ENCODE data around the gene TMEM117.
"Not testable (repeated sequence)": the region's sequence is repeated elsewhere in the genome, so short reads cannot be mapped to it uniquely, and the experiment has no call there.

Gene TMEM117

DNA sequence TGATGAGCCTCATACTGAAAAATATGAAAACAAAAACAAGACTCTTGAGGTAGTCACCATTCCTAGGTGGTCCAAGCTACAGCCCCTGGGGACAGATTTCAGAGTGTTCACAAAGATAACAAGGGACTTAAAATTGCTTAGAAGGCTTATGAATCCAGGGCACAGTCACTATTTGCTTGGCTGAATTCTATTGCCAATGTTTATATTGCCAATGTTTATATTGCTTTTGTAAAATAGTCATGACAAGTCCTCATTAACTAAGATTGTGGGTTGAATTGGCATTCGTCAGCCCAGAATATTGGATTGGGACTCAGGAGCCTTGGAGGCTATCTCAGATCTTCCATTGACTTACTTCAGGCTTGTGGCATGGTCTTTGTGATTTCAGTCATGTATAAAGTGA, 6.4 kb downstream of the TMEM117 start:
- DNase-seq: no peak

DNA sequence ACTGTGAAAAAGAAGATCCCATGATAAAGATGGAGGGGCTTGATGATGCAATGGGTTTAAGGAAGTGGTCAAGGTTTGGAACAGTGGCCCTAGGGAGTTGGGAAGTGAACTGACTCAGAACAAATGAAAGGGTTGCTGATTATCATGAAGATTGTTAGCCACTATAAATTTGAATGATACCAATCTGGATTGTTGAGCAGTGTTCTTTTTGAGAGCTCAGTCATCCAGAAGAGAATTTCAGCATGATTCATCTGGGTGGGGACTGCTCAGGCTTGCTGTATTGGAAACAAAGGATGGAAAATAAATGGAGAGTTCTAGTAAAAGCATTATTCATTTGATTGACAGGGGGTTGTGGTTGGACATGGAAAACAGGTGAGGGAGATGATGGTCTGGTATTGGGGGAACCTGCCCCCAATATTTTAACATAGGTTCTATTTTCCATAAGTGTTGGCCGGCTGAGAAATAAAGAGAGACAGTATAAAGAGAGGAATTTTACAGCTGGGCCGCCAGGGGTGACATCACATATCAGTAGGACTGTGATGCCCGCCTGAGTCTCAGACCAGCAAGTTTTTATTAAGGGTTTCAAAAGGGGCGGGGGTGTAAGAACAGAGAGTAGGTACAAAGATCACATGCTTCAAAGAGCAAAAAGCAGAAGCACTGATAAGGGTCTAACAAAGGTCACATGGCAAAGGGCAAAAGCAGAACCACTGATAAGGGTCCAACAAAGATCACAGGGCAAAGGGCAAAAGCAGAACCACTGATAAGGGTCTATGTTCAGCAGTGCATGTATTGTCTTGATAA, 11.7 kb downstream of the TMEM117 start:
- DNase-seq: not testable (repeated sequence)

DNA sequence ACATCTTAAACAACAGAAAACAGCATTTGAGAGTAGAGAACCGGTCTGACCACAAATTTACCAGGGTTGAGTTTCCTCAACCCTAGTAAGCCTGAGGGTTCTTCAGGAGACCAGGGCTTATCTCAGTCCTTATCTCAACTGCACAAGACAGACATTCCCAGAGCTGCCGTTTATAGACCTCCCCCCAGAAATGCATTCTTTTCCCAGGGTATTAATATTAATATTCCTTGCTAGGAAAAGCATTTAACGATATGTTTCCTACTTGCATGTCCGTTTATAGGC, 12.3 kb downstream of the TMEM117 start:
- DNase-seq: no peak

DNA sequence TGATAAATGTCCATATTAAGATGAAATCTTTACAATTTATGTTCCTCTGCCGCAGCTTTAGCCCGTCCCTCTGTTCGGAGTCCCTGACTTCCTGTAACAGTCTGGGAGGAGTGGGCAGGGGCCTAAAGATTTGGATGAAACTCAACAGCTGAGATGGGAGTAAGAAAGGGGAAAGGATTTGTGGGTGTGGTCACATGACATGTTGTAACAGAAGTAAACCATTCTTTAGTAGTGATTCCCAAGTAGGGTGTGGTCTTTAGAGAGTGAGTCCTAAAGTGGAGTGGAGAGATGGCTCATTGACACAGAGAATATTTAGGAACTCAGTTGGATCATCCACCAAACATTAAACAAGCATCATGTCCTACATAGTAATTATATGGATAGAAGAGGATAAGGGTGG, 12.9 kb downstream of the TMEM117 start:
- no peak for DNase-seq

DNA sequence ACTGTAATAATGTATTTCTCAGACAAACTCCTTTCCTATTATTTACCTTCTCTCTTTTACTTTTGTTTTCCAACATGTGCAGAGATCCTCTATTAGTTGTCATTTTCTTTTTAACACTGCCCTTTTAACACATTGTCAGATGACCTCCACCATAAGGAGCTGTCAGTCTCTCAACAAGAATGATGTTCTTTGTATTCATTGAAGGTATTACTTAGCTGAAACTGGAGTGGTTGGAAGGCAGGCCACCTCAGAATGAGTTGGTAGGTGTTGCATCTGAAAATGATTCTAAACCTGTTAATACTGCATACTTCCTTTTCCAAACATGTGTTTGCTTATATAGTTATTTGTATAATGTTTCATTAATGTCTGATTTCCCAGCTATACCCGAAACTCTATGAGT, 16.9 kb downstream of the TMEM117 start:
- no peak for DNase-seq

DNA sequence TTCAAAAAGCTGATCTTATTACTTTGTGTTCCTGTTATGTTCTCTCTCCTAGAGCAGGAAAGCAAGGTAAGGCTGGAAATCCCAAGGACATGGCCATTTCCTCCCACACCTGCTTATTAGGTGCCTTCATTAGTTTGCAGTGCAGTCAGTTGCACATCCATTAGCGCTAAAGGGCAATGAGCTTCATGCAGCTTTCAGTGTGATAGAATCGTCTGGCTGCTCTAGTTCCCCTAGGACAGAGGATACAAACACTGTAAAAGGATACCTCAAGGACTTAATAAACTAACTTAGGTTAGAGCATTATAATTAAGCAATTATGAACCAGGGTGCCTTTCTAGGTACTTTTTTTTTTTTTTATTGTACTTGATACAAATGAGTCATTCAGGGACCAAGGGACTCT, 21.1 kb downstream of the TMEM117 start:
- no peak for DNase-seq

DNA sequence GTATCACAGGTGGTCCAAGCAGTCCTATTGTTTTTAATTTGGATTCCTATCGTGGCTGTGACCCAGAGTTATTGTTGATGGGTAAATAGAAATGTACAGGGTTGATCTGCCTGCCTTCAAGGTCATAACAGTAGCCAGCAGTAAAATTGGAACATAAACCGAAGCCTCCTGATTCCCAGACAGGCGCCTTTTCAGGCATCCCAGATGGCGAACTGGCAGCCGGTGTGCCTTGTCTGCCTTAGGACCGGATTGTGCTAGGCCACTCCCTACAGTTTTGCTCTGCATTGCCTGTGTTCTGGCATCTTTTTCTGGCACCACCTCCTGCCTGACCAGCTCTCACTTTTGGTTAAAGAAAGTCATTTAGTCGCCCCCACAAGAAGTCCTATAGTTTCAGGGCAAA, 22.2 kb downstream of the TMEM117 start:
- DNase-seq: peak; percentile 15

DNA sequence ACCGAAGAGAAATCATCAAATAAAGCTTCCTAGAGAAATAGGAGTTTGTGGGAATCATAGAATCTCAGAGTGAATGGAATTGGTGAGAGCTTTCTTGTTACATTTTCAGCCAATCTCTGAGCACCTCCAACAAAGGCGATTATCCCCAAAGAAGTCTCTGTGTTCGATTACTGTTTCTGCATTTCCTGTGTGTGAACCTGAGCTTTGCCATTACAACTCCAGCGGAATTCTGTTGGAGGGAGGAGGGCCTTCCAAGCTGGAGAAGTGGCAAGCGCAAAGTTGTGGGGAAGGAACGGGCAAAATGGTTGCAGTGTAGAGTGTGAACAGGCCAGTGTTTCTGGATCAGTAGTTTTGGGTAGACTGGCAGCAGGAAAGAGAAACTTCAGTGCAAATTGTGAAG, 23.1 kb downstream of the TMEM117 start:
- DNase-seq: no peak

DNA sequence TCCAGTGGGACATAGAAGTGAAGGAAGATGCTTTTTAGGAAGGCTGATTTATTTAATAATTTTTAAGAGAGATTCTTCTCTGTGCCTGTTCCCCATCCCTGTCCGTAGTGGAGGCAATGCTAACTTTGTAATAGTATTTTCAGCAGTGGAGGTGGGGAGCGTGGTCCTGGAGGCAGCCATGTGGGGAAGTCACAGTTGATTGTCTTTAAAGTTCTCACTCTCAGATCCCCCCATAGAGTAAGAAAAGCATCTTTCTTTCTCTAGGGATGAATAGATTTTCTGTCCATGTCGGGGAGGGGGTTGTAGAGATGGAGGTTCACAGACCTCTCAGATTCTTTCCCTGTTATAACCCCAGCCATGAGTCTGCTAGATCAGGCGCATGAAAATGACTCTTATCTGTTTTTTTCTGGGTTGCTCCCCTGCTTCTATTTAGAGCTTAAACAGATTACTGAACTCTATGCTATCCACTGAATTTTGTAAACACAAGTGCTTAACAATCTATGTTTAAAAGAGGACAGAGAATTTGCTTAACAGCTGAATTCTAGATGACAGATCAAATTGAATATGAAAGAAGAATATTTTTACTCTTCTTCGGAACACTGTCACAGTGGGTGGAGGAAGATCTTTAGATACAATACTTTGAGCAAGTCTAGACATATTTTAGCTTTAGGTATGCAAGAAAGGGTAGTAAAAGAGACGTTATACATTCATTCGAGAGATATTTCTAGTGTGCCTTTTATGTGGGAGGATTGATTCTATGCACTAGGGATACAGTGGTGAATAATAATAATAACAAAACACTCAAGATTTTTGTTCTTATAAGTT, 25.3 kb downstream of the TMEM117 start:
- no peak for DNase-seq

DNA sequence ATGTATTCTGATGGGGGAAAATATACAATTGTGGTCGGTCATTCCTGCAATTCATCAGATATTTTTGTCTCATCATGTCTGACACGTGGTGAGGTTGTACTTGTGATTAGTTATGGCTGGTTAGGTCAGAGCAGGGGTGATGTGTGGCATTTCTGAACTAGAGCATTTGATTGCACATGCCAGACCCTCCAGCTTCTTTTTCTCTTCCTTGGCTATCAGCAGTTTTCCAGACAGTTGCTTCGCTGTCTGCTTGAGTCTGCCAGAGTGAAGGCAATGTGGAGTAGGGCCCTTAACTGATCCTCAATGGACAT, 25.9 kb downstream of the TMEM117 start:
- DNase-seq: no peak

DNA sequence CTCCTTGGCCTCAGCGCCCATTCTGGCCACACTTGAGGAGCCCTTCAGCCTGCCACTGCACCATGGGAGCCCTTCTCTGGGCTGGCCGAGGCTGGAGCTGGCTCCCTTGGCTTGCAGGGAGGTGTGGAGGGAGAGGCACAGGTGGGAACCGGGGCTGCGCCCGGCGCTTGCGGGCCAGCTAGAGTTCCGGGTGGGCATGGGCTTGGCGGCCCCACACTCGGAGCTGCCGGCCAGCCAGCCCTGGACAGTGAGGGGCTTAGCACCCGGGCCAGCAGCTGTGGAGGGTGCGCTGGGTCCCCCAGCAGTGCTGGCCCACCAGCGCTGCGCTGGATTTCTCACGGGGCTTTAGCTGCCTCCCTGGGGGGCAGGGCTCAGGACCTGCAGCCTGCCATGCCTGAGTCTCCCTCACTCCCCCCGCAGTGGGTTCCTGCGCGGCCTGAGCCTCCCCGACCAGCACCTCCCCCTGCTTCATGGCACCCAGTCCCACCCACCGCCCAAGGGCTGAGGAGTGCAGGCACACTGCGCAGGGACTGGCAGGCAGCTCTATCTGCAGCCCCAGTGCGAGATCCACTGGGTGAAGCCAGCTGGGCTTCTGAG, 28.0 kb downstream of the TMEM117 start:
- DNase-seq: no peak

DNA sequence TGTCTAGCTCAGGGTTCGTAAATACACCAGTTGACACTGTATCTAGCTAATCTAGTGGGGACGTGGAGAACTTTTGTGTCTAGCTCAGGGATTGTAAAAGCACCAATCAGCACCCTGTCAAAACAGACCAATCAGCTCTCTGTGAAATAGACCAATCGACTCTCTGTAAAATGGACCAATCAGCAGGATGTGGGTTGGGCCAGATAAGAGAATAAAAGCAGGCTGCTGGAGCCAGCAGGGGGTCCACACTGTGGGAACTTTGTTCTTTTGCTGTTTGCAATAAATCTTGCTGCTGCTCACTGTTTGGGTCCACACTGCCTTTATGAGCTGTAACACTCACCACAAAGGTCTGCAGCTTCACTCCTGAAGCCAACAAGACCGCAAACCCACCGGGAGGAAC, 28.7 kb downstream of the TMEM117 start:
- not testable (repeated sequence) for DNase-seq

DNA sequence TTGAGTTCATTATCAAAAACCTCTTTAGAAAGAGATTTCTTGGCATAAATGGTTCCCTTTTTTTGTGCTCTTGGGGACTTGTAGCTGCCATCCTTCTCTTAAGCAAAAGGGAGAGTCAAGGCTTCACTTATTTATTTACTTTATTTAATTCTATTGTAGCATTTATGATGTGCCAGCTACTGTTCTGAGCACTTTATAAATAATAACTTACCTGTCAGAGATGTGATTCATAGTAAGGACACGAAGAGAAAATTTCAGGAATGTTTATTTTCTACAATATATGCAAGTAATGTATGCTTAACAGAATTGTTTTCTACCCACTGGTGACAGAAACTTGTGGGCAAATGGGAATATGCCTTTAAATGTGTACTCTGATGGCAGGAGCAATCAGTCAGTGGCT, 33.3 kb downstream of the TMEM117 start:
- no peak for DNase-seq

DNA sequence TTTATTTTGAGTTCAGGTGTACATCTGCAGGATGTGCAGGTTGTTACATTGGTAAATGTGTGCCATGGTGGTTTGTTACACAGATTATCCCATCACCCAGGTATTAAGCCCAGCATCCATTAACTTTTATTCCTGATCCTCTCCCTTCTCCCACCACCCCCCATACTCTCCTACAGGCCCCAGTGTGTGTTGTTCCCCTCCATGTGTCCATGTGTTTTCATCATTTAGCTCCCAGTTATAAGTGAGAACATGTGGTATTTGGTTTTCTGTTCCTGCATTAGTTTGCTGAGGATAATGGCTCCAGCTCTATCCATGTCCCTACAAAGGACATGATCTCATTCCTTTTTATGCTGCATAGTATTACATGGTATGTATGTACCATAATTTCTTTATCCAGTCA, 33.9 kb downstream of the TMEM117 start:
- not testable (repeated sequence) for DNase-seq

DNA sequence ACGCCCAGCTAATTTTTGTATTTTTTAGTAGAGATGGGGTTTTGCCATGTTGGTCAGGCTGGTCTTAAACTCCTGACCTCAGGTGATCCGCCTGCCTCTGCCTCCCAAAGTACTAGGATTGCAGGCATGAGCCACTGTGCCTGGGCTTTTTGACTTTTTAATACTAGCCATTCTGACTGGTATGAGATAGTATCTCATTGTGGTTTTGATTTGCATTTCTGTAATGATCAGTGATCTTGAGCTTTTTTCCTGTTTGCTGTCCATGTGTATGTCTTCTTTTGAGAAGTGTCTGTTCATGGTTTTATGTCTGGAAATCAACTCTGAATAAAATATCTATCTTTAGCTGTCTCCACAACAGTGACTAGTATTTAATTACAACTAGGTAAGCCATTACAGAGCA, 35.4 kb downstream of the TMEM117 start:
- DNase-seq: not testable (repeated sequence)

DNA sequence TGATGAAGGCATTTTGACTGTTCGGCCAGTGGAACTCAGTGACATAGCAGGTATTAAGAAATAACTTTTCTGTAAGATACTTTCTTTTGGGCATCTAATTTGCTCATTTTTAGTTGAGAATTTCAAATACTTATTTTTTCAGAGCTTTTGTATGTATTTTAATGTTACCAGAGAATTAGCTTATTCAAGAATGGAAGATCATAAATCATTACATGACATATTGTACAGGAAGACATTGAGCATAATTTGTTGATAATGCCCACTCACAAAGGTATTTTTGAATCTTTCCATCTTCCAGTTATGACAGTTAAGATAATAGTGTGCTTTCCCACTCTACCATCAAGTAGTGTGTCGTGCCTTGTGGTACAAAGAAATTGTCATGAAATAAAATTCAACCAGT, 36.5 kb downstream of the TMEM117 start:
- no peak for DNase-seq

DNA sequence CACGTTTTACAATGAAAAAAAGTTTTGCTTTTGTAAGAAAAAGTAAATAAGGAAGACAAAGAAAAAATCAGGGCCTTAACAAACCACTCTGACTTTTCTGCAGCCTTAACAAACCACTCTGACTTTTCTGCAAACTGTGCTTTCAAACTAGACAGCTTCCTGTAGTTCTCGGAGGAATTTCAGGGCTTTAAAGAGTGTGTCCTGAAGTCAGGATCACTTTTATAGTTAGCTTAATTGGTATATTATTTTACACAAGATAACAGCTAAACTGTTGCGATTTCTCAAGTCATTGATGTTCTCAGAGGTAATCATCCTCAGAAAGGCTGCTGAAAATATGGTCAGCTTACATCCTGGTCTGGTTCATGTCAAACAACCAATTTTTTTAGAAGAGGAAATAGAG, 42.2 kb downstream of the TMEM117 start:
- no peak for DNase-seq

DNA sequence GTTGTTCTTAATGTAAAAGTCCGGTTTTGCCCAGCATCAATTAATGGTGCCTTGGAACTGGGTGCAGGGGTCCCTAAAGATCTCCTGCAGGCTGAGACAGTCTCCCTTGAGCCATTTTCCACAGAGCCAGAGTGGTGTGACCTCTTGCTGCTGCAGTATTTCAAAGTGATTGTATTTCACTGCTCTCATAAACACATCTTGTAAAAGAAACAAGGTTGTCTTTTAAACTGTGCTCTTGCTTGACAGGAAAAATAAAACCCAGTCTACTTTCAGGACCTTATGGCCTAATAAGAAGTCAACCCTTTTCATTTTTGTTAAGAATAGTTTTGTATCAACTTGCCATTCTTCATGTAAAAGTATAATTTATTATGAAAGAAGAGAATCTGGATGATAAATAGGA, 44.7 kb downstream of the TMEM117 start:
- DNase-seq: no peak

DNA sequence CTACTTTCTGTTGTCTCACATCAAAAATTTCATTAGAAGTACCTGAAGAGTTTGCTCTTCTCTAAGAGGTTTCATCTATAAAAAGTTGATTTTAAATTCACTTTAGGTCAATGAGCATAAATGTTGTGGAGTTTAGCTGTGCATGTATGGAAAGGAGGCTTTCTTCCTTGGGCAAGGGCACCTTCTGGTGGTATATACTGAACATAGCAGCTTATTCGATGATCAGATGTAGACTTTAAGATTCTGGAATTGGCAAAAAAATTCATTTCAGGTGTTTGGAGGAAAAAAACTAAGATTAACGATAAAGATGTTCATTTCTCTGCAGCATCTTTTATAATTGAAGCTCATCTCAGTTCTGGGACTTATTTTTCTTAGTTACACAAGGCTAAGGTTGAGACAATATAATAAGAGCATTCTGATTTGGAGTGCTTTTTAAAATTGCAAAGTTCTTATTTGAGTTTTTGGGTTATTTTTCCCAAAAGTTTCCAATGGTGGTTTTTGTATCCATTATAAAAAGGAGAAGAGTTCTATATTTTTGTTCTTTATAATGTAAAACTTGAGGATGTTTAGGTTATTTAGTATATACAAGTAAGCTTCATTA, 46.8 kb downstream of the TMEM117 start:
- DNase-seq: peak; percentile 72

DNA sequence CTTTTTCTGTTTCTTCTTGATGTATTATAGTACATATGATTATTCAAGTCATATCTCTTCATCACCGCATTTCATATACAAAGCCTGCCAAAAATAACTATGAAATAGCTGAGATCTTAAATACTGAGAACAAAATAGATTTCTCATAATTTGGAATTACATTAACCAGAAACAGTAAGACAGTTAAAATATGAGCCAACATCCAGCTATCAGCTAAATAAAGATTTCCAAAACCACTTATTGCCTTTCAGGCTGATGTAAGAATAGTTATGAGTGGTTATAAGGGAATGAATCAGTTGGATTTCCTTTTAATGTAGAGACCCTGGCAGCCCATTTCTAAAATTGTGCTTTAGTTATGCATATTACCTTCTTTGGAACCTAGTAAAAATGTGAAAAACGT, 47.4 kb downstream of the TMEM117 start:
- no peak for DNase-seq

DNA sequence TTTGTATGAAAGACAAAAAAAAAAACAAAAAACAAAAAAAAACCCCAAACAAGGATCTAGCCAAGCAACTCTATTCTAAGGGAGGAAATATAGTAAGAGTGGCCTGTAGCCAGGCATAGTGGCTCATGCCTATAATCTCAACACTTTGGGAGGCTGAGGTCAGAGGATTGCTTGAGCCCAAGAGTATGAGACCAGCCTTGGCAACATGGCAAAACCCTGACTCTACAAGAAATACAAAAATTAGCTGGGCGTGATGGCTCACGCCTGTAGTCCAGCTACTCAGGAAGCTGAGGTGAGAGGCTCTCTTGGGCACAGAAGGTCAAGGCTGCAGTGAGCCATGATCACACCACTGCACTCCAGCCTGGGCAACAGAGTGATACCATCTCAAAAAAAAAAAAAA, 47.9 kb downstream of the TMEM117 start:
- DNase-seq: no peak

DNA sequence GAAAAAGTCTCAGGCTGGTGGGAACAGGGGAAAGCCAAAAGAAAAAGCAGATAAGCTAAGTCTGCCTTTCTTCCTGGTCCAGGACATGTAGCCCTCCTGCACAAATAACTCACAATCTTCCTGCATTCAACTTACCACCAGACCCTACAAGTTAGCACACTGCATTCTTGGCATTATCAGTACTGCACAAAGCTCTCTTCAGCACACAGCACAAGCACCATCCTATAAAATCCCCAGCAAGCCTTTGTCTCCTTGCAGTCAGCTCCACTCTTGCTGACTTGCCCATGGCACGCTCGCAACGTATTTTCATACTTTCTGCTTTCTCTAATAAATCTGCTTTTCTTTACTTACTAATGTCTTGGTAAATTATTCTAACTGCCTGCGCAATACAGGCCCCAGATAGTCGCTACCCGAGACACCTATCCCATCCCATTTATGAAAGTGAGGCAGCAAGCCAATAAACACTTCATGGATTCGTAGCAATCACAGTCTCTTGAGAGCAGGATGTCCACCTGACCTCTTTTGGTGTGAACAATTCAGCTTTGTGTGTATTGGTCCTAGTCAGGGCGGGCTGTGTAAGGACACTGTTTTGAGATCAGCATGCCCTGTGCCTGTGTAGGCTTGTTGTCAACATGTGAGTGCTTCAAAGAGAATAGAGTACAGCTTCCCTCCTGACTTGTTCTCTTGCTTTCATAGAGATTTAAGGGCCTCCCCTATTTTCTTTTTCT, 49.0 kb downstream of the TMEM117 start:
- DNase-seq: no peak

DNA sequence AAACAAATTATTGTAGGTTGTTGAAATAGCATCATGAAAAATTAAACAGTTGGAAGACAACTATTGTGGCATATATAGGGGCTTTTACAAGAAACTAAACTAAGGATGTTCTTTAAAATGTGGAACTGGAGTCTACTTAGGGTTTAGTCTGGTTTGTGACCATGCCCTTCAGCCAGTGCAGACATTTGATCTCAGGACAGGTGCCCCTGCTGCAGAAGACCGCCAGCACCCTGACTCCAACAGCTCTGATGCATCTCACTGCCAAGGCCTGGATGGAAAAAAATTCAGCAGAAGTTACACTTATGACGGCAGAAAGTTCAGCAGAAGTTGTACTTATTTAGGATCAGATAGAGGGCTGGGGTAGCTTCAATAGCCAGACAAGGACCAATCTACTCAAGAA, 51.5 kb downstream of the TMEM117 start:
- DNase-seq: no peak
